ENCODE results near the gene SYT12.
"Not testable (repeated sequence)": the region's sequence is repeated elsewhere in the genome, so short reads cannot be mapped to it uniquely, and the experiment has no call there.

Gene SYT12
- 0 reads per million in 2 experiments for total RNA-seq

GRCh38 chr11:67022961-67023956, at the start of gene SYT12:
SYT12 (plus strand) TSS chr11:67023134; CDS start chr11:67030145, 7,011 bp downstream.
- no peak for DNase-seq (ENCODE audit: low read depth)

- DNase-seq (ENCODE audit: low read depth), result no peak
These were observed 48.9 kb upstream of the SYT12 start for GRCh38 chr11:66973956-66974580.

- DNase-seq (ENCODE audit: low read depth), result no peak
These were observed 48.1 kb upstream of the SYT12 start, which contains the start of gene C11orf86 for GRCh38 chr11:66974724-66975404. C11orf86 (plus strand) TSS chr11:66975304; CDS start chr11:66975363, 59 bp downstream.

GRCh38 chr11:66975405-66976027, 47.4 kb upstream of the SYT12 start:
- no peak for DNase-seq (ENCODE audit: low read depth)

GRCh38 chr11:66976028-66976467, 46.9 kb upstream of the SYT12 start:
- DNase-seq (ENCODE audit: low read depth), result no peak

GRCh38 chr11:66976925-66977324, 46.0 kb upstream of the SYT12 start:
- DNase-seq (ENCODE audit: low read depth), result no peak

GRCh38 chr11:66978229-66978628, 44.7 kb upstream of the SYT12 start:
- DNase-seq (ENCODE audit: low read depth), result no peak

GRCh38 chr11:66978717-66979116, 44.2 kb upstream of the SYT12 start:
- no peak for DNase-seq (ENCODE audit: low read depth)

- no peak for DNase-seq (ENCODE audit: low read depth)
These were observed 43.5 kb upstream of the SYT12 start for GRCh38 chr11:66979336-66979980.

- no peak for DNase-seq (ENCODE audit: low read depth)
These were observed 40.9 kb upstream of the SYT12 start for GRCh38 chr11:66981976-66982578.

GRCh38 chr11:66983275-66983924, 39.5 kb upstream of the SYT12 start:
- DNase-seq (ENCODE audit: low read depth), result no peak

- DNase-seq (ENCODE audit: low read depth), result no peak
These were observed 37.3 kb upstream of the SYT12 start for GRCh38 chr11:66985508-66986177.

GRCh38 chr11:66986178-66986545, 36.8 kb upstream of the SYT12 start:
- no peak for DNase-seq (ENCODE audit: low read depth)

- no peak for DNase-seq (ENCODE audit: low read depth)
These were observed 35.7 kb upstream of the SYT12 start for GRCh38 chr11:66987158-66987620.

GRCh38 chr11:66987924-66988637, 34.9 kb upstream of the SYT12 start:
- no peak for DNase-seq (ENCODE audit: low read depth)

- not testable (repeated sequence) for DNase-seq (ENCODE audit: low read depth)
These were observed 34.2 kb upstream of the SYT12 start for GRCh38 chr11:66988741-66989140.

GRCh38 chr11:66989360-66989759, 33.6 kb upstream of the SYT12 start:
- not testable (repeated sequence) for DNase-seq (ENCODE audit: low read depth)

GRCh38 chr11:66992041-66992440, 30.9 kb upstream of the SYT12 start:
- no peak for DNase-seq (ENCODE audit: low read depth)

Data from T follicular helper cell (primary cell).